ENCODE measurements around the gene GRIN1. TPM values are rescaled to one million over a fixed set of nuclear protein-coding genes. Genes with fewer than 3 reads are reported as not detected.

Gene GRIN1
- total and polyA plus RNA-seq, 2 of the 8 experiments (the other 6 are each of a cell fraction or from before 2014, with no cell fraction given), result 0.48 to 2.1 TPM

GRCh38 chr9:137141976-137142936 is 3.3 kb downstream of the GRIN1 start:
- Histone ChIP-seq H3K23me2 (ENCODE audit: low read depth, low read length) (peaks cover 4% of the 10 kb centered on the region; the same call in 1 of the 2 replicates), H3K79me1 (ENCODE audit: low read depth, low read length) (0 out of 2 replicates have a peak, but pooled peaks cover 2% of the 10 kb centered on the region), H3K4ac (replicated peaks; ENCODE audit: insufficient read length, low read depth, low read length) (no peak overlapping the region), H3K27ac (ENCODE audit: low read depth, low read length) (no peak overlapping the region), H2BK20ac (ENCODE audit: low read length) (no peak overlapping the region), H3K9me3 (ENCODE audit: insufficient read depth in 2 of 2, low read depth in 1 of 2, low read length in 1 of 2) (no peaks in the 10 kb centered on the region), H3K14ac (ENCODE audit: insufficient read length) (no peak overlapping the region), H3K4me2 (ENCODE audit: insufficient read depth in 1 of 2, low read depth in 2 of 2, low read length in 2 of 2) (no peak overlapping the region), H4K20me1 (replicated peaks in 1 of 2; ENCODE audit: control insufficient read depth in 1 of 2, insufficient read depth in 2 of 2, low read length in 2 of 2) (peaks cover 1 to 21% of the 10 kb centered on the region in 2 experiments), H4K91ac (replicated peaks; ENCODE audit: insufficient read length, low read length) (no peak overlapping the region), H4K5ac (ENCODE audit: insufficient read length, low read depth, low read length) (no peak overlapping the region), H3K27me3 (replicated peaks in 1 of 4; ENCODE audit: control insufficient read depth in 3 of 4, extremely low read depth in 1 of 4, insufficient read depth in 3 of 4, low read length in 3 of 4) (peaks cover 25 to 66% (median 60%) of the 10 kb centered on the region in 4 experiments), H3K4me1 (replicated peaks in 1 of 4; ENCODE audit: control insufficient read depth in 3 of 4, insufficient read depth in 4 of 4, low read length in 3 of 4) (peaks cover 0 to 14% (median 11%) of the 10 kb centered on the region in 4 experiments; a peak in 6 of 7 replicates), H3K18ac (ENCODE audit: extremely low read depth, low read length) (no peak overlapping the region), H3K9ac (replicated peaks in 1 of 4; ENCODE audit: extremely low read depth in 1 of 4, low read depth in 3 of 4, low read length in 3 of 4) (no peak overlapping the region), H2AK5ac (ENCODE audit: low read depth, low read length) (no peak overlapping the region), H3K36me3 (ENCODE audit: control insufficient read depth in 2 of 4, insufficient read depth in 4 of 4, low read length in 3 of 4) (no peaks in the 10 kb centered on the region), H4K8ac (ENCODE audit: extremely low read depth, insufficient read depth, low read length) (no peak overlapping the region), H3K23ac (ENCODE audit: insufficient read length) (no peak overlapping the region), H2AFZ (ENCODE audit: low read length) (no peak overlapping the region), H2BK5ac (ENCODE audit: low read depth, low read length) (no peak overlapping the region), H3K79me2 (ENCODE audit: control insufficient read depth in 1 of 2, insufficient read depth in 2 of 2, low read length in 2 of 2) (no peaks in the 10 kb centered on the region), H3K56ac (replicated peaks; ENCODE audit: insufficient read length, low read depth, low read length) (no peak overlapping the region), H2BK120ac (replicated peaks; ENCODE audit: low read depth, low read length) (no peak overlapping the region), H2BK15ac (ENCODE audit: low read length) (0 out of 2 replicates have a peak overlapping the region, but pooled peaks have one; percentile 25), H2BK12ac (ENCODE audit: low read depth, low read length) (no peak overlapping the region), H3K4me3 (ENCODE audit: extremely low read depth in 1 of 4, insufficient read depth in 2 of 4, low read depth in 3 of 4, low read length in 4 of 4) (no peak overlapping the region)
- POLR2A ChIA-PET (ENCODE audit: partially characterized antibody), result no interaction called here
- CTCF ChIA-PET (ENCODE audit: partially characterized antibody), result interaction anchor here (0.7 to 1.5 kb wide), 3 partner anchors 47 to 95 kb away, joined by 3 to 4 read pairs (median 3); partner anchors contain the start of gene RNF224
- FAIRE-seq, result no peak
- TF ChIP-seq KDM5A (IDR thresholded peaks at IDR 0.05; ENCODE audit: low read length) (no peak), SAP30 (IDR thresholded peaks at IDR 0.05; ENCODE audit: insufficient read depth, insufficient replicate concordance, low read length) (no peak), POLR2AphosphoS5 (IDR thresholded peaks at IDR 0.05; ENCODE audit: low read depth, low read length) (no peak), TCF12 (IDR thresholded peaks at IDR 0.05; ENCODE audit: low read depth, low read length) (no peak), CBX8 (IDR thresholded peaks at IDR 0.05; ENCODE audit: borderline replicate concordance, low read depth, low read length) (no peak), SRF (IDR thresholded peaks at IDR 0.05; ENCODE audit: low read depth, low read length) (no peak), BACH1 (IDR thresholded peaks at IDR 0.05; ENCODE audit: low read length) (no peak), GTF2F1 (IDR thresholded peaks at IDR 0.05; ENCODE audit: borderline replicate concordance, low read depth, low read length) (no peak), KDM4A (IDR thresholded peaks at IDR 0.05; ENCODE audit: low read depth, low read length, severe bottlenecking) (no peak)
- DNase-seq (ENCODE audit: low read depth in 1 of 2, low spot score in 2 of 2), result no peak
- 89% methylated on average over 24 of the region's 24 CpGs; no CpG with 5 or more reads in 1 of the 2 experiments for WGBS, 2 experiments (ENCODE audit: extremely low coverage in 1 of 2, insufficient coverage in 1 of 2, insufficient read length in 1 of 2, insufficient replicate concordance in 2 of 2, low coverage in 1 of 2, low lambda C conversion rate in 2 of 2, missing lambda C conversion rate in 1 of 2)

Data from H1 (cell line).